Measurements from ENCODE around the gene NR2C2.

GRCh38 chr3:14957153-14957552 lies 9.8 kb downstream of the NR2C2 start:
- TF ChIP-seq CTCF (IDR thresholded peaks at IDR 0.05), result no peak
- TF ChIP-seq USF2 (CRISPR knock-in tag; IDR thresholded peaks at IDR 0.05), result no peak
- TF ChIP-seq GTF2I (CRISPR knock-in tag; conservative IDR thresholded peaks at IDR 0.05), result no peak
- no peak for TF ChIP-seq MAX (CRISPR knock-in tag; IDR thresholded peaks at IDR 0.05)
- TF ChIP-seq, protein P1, sequence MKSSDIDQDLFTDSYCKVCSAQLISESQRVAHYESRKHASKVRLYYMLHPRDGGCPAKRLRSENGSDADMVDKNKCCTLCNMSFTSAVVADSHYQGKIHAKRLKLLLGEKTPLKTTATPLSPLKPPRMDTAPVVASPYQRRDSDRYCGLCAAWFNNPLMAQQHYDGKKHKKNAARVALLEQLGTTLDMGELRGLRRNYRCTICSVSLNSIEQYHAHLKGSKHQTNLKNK (CRISPR knock-in tag; IDR thresholded peaks at IDR 0.05), result no peak
- TF ChIP-seq TP53 (CRISPR knock-in tag; IDR thresholded peaks at IDR 0.05), result no peak
